Measurements from ENCODE around the gene CERS6.

CERS6 gene

GRCh38 chr2:168529054-168529833 lies 73.2 kb downstream of the CERS6 start:
- DNase-seq (ENCODE audit: extremely low read depth in 1 of 2, low read depth in 1 of 2) = no peak

- DNase-seq (ENCODE audit: extremely low read depth in 1 of 2, low read depth in 1 of 2) = no peak
Measured at GRCh38 chr2:168529900-168530561, 74.0 kb downstream of the CERS6 start.

DNA sequence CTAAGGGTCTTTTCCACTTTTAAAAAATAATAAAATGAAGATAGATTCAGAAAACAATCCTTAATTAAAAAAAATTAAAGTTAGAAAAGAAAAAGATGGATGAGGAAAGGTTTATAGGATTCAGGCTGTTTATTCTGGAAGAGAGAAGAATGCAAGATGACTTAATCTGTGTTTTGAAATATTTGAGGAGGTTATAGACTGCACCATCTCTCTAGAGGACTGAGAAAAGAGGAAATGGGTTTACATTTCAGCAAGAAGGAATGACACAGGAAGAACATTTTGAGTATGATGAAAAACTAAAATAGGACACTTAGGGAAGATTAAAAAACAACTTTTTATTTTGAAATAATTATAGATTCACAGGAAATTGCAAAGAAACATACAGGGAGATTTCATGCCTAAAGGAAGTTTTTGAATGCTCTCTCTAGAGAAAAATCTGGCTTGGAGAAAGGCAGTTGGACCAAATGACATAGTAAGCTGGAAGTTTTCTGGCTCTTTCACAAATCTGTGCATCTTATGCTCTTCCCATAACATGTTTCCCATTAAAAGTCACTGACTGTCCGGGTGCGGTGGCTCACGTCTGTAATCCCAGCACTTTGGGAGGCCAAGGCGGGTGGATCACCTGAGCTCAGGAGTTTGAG lies 75.0 kb downstream of the CERS6 start:
- no peak for DNase-seq (ENCODE audit: extremely low read depth in 1 of 2, low read depth in 1 of 2)

DNA sequence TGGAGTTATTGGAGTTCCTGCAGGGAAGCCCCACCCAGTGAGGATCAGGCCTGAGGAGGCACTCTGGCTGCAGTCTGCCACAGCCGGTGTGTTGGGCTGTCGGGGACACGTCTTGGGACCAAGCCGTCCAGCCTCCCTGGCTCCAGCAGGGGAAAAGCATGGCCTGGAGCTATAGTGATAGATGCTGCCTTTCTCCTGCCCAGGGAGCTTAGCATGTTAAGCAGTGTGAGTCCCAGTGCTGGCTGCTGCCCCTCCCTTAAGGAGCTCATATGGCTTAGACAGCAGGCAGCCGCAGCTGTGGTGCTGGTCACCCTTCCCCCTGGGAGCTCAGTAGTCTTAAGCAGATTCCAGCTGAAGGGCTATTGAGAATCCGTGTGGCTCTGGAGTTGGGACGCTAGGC lies 78.9 kb downstream of the CERS6 start:
- no peak for DNase-seq (ENCODE audit: extremely low read depth in 1 of 2, low read depth in 1 of 2)

DNA sequence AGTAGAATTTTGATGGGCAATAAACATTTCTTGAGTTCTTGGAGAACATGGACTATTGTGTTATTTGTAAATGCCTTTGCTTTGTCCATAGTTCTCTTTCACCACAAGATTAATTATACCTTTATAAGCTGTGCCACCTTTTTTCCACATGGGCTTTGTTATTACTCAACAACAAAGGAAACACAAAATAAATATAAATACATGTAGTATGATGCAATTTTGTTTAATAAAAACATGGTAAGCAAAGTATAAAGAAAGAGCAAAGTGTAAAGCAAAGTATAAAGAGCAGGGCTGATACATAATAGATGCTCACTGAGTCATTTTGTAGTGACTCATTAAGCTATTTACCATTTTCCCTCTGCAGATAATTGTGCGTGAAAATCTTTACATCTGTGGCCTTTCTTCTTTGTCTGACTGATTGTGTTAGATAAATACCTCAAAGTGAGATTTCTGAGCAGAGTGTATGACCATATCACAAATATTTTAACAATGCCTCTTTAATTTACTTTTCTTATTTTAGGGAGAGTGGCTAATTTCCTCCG lies 80.9 kb downstream of the CERS6 start:
- no peak for DNase-seq (ENCODE audit: extremely low read depth in 1 of 2, low read depth in 1 of 2)

DNA sequence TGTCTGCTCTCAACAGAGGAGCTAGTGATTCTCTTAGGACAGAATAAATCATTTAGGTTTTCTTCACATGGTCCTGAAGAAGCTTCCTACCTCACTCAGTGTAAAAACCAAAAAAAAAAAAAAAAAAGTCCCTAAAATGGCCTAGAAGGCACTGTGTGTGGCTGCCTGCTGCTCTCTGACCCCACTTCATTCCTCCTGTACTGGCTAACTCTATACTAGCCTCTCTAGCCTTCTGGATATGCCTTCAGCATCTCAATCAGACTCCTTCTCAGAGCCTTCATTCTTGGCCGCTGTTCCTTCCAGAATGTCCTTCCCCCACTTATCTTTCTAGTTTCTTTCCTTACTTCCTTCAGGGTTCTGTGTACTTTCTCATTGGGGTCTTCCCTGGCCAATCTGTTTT lies 82.1 kb downstream of the CERS6 start:
- no peak for DNase-seq (ENCODE audit: extremely low read depth in 1 of 2, low read depth in 1 of 2)

- DNase-seq (ENCODE audit: extremely low read depth in 1 of 2, low read depth in 1 of 2) = no peak
Measured at GRCh38 chr2:168538534-168538933, 82.5 kb downstream of the CERS6 start.

DNA sequence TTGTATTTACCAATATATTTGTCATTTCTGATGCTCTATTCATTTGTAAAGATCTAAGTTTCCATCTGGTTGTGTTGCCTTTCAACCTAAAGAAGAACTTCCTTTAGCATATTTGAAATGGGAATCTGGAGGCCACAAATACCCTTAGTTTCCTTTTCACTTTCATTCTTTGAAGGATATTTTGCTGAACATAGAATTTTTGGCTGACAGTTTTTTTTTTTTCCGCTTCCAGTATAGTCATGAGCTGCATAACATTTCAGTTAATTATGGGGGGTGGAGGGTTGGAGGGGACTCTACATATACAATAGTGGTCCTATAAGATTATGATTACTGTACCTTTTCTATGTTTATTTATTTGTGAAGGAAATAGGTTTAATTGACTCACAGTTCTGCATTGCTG lies 83.9 kb downstream of the CERS6 start:
- no peak for DNase-seq (ENCODE audit: extremely low read depth in 1 of 2, low read depth in 1 of 2)

GRCh38 chr2:168541858-168542257 lies 85.8 kb downstream of the CERS6 start:
- no peak for DNase-seq (ENCODE audit: extremely low read depth in 1 of 2, low read depth in 1 of 2)

- DNase-seq (ENCODE audit: extremely low read depth in 1 of 2, low read depth in 1 of 2) = no peak
Measured at GRCh38 chr2:168543037-168543436, 87.0 kb downstream of the CERS6 start.

DNA sequence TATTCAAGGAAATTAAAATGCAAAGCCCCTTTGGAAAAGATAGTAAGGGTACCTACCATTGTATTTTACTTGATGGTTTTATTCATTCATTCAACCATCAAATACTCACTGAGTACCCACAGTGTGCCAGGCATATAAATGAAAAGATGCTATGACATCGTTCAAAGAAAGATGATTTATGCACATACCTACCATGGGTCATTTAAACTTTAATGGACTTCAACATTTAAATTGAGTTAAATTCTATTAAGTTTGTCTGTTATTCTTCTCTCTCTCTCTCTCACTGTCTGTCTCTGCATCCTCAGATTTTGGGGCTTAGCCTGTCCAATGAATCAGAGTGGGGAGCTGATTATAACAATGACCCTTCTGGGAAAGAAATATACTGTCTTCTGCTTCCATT lies 87.9 kb downstream of the CERS6 start:
- no peak for DNase-seq (ENCODE audit: extremely low read depth in 1 of 2, low read depth in 1 of 2)

- DNase-seq (ENCODE audit: extremely low read depth in 1 of 2, low read depth in 1 of 2) = no peak
Measured at GRCh38 chr2:168545439-168546082, 89.5 kb downstream of the CERS6 start.

GRCh38 chr2:168550670-168551069 lies 94.6 kb downstream of the CERS6 start:
- no peak for DNase-seq (ENCODE audit: extremely low read depth in 1 of 2, low read depth in 1 of 2)

DNA sequence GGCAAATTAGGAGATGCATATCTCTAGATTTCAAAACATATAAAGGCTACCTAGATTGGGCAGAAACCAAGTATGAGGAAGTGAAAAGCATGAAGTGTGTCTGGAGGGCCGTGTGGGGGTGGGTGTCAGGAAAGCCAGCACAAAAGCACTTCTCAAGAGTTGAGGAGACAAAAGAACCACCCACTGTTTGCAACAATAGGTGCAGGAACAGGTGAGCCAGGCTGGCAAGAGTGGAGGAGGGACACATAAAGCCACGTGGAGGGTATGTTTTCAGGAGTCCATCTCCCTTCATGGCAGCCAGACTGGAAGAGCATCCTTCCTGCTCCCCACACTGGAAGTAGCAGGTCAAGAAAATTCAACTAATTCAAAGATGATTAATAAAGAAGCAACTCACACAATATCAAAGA lies 96.4 kb downstream of the CERS6 start:
- DNase-seq (ENCODE audit: extremely low read depth in 1 of 2, low read depth in 1 of 2) = no peak

DNA sequence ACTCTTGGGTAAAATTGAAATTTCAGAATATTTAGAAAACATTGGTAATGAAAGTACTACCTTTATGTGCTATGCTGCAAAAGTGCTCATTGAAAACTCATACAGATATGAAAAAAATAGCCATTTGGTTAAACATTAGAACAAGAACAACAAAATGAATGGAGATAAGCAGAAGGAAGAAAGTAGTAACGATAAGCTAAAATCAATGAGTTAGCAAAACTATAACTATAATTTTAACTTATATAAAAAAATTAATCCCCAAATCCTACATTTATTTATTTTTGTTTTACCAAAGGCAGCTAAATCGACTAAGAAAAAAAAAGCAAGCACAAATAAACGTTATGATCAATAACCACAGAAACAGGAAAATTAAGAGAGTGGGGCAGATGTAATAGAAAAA lies 99.2 kb downstream of the CERS6 start:
- DNase-seq (ENCODE audit: extremely low read depth in 1 of 2, low read depth in 1 of 2) = no peak

- DNase-seq (ENCODE audit: extremely low read depth in 1 of 2, low read depth in 1 of 2) = no peak
Measured at GRCh38 chr2:168559187-168559586, 103.1 kb downstream of the CERS6 start.

DNA sequence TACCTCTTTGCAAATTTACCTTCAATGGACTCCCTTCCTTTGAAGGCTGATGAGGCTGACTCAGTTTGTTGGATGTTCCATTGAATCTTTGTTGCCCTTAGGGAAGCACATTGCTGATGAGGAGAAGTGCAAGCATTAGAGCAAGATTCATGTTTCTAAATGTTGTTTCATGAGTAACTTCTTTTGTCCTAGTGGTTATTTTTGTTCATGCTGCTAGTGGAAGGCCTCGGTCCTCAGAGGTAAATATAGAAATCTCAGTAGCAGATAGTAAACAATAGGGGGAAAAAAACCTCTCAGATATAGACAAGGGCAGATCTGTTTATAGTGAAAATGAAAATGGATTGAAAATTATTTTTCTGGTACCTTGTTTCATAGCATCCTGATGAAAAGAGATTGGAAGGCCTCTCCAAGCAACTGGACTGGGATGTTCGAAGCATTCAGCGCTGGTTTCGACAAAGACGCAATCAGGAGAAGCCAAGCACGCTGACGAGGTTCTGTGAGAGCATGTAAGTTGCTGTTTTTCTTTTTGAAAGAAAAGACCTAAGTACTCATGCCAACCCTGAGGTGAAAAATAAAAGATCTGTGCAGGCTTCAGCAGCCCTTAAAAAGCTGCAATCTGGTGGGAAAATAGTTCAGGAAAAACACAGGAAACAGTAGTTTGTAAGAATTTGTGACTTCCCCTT lies 104.9 kb downstream of the CERS6 start:
- no peak for DNase-seq (ENCODE audit: extremely low read depth in 1 of 2, low read depth in 1 of 2)

DNA sequence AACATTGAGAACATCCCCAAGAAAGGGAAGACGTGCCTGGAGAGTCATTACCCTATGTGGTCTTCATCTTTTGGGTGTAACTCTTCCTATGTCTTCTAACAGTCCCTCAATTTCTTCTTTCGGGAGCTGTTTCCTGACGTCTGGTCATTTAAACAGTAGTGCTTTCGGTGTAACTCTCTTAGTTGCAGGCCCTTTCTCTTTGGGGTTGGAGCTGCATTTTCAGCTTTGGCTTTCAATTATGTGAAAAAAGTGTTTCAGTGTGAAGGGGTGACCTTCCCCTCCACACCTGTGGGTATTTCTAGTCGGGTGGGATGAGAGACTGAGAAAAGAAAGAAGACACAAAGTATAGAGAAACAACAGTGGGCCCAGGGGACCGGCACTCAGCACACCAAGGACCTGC lies 105.9 kb downstream of the CERS6 start:
- DNase-seq (ENCODE audit: extremely low read depth in 1 of 2, low read depth in 1 of 2) = no peak

DNA sequence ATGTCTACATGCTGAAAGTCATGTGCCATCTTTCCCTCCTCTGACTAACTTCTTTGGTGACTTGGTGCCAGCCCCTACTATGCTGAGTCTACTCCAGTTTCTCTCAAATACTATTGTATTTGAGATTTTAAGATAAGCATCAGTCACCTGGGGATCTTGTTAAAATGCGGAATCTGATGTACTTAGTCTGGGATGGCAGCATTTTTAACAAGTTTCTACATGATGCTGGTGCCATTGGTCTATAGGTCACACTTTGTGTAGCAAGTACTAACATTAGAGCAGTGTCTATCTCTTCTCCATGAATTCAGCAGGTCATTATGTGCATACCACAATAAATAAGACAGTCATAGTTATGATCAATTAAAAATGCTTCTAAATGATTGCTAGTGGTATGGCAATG lies 106.9 kb downstream of the CERS6 start:
- DNase-seq (ENCODE audit: extremely low read depth in 1 of 2, low read depth in 1 of 2) = no peak

GRCh38 chr2:168564641-168565040 lies 108.6 kb downstream of the CERS6 start:
- DNase-seq (ENCODE audit: extremely low read depth in 1 of 2, low read depth in 1 of 2) = no peak

- DNase-seq (ENCODE audit: extremely low read depth in 1 of 2, low read depth in 1 of 2) = no peak
Measured at GRCh38 chr2:168565112-168565511, 109.0 kb downstream of the CERS6 start.
